VCaP (cell line): ENCODE results near the gene PHLDB2.

Experiments used
- H3K27ac ChIP-seq: fragments of 450-650 bp; 2 replicates; pipeline ENCODE4 v1.5.1; 2017
- CTCF ChIP-seq: fragments of 450-650 bp; conservative IDR thresholded peaks from 2 replicates; pipeline ENCODE4 v1.5.1; 2017; ENCODE audit warnings: mild to moderate bottlenecking, moderate library complexity

The PHLDB2 gene

GRCh38 chr3:111961461-111962164, 102.5 kb downstream of the PHLDB2 start:
- no peak overlapping the region for H3K27ac ChIP-seq

GRCh38 chr3:111963424-111963823, 104.4 kb downstream of the PHLDB2 start:
- no peak for TF ChIP-seq CTCF
- no peak overlapping the region for H3K27ac ChIP-seq

More at GRCh38 chr3:111961461-111962164, 102.5 kb downstream of the PHLDB2 start:
- TF ChIP-seq CTCF, result no peak

- no peak overlapping the region for H3K27ac ChIP-seq
- TF ChIP-seq CTCF, result no peak
Measured at GRCh38 chr3:111965484-111965883, 106.4 kb downstream of the PHLDB2 start.

GRCh38 chr3:111967068-111967467, 108.0 kb downstream of the PHLDB2 start:
- no peak for TF ChIP-seq CTCF
- H3K27ac ChIP-seq, result peak overlapping the region; percentile 50

- peak; percentile 90 for TF ChIP-seq CTCF
- peak overlapping the region; percentile 50 for H3K27ac ChIP-seq
Measured at GRCh38 chr3:111967651-111968274, 108.7 kb downstream of the PHLDB2 start.

GRCh38 chr3:111968319-111969054, 109.4 kb downstream of the PHLDB2 start:
- no peak for TF ChIP-seq CTCF
- no peak overlapping the region; the same call in 1 of the 2 replicates for H3K27ac ChIP-seq

- no peak overlapping the region for H3K27ac ChIP-seq
- no peak for TF ChIP-seq CTCF
Measured at GRCh38 chr3:111970376-111970775, 111.3 kb downstream of the PHLDB2 start.
